HG02943 (cell line): Measurements from ENCODE around the gene CD40LG.

ENCODE experiments used
- ATAC-seq: cut with Tn5 transposase; IDR thresholded peaks from one replicate; pipeline ENCODE4 v1.9.1; 2021; ENCODE audit warnings: mild to moderate bottlenecking, low read depth, moderate library complexity; ENCODE audit not compliant: unreplicated experiment

CD40LG gene

DNA sequence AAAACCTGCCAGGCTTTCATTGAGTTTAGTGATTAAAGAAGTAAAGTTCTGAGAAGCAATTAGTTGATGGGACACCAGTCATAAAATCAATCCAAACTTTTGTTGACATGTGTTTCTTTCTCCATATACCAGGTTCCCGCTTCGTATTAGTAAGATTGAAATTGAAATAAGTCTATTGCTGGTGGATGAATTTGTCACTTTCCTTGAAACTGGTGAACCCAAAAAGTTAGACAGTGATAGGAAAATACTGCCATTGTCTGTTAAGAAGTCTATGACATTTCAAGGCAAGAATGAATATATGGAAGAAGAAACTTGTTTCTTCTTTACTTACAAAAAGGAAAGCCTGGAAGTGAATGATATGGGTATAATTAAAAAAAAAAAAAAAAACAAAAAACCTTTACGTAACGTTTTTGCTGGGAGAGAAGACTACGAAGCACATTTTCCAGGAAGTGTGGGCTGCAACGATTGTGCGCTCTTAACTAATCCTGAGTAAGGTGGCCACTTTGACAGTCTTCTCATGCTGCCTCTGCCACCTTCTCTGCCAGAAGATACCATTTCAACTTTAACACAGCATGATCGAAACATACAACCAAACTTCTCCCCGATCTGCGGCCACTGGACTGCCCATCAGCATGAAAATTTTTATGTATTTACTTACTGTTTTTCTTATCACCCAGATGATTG, at the start of gene CD40LG:
Gene CD40LG (plus strand): TSS at position 482 of the 684 bp plus-strand sequence. CDS start 91 bp downstream, at position 573.
- no peak for ATAC-seq

- ATAC-seq: no peak
These were observed 49.3 kb upstream of the CD40LG start for GRCh38 chrX:136598631-136599030.

GRCh38 chrX:136600059-136600458, 47.9 kb upstream of the CD40LG start:
- no peak for ATAC-seq

- ATAC-seq: no peak
These were observed 40.7 kb upstream of the CD40LG start for GRCh38 chrX:136607236-136607635.

GRCh38 chrX:136608295-136608933, 39.5 kb upstream of the CD40LG start:
- no peak for ATAC-seq

DNA sequence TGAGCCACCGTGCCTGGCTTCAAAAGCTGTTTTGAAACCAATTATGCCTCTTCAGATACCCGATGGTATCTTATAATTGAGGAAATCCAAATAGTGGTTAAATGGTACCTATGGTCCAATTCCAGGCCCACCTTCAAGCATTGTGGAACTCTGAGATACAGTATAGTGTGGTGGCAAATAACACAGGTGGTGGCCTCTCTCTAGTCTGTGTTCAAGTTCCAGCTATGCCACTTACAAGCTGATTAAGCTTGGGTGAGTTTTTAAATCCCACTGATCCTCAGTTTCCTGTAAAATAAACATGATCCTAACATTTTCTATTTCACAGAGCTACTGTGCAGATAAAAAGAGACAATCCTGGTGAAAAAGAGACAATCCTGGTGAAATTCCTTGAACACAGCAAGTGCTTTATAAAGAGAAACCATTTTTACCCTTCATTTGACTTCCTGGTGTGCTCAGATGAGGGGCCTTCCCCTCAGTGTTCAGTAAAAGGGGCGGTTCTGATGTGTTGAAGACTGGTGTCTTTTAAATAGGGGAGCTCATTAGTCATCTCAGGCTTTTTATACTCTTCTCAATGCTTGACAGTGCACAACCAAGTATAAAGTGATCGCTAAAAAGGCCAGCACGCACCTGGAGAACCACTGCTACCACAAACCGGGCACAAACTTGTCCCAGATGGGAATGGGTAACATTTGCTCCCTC, 30.8 kb upstream of the CD40LG start:
- no peak for ATAC-seq

DNA sequence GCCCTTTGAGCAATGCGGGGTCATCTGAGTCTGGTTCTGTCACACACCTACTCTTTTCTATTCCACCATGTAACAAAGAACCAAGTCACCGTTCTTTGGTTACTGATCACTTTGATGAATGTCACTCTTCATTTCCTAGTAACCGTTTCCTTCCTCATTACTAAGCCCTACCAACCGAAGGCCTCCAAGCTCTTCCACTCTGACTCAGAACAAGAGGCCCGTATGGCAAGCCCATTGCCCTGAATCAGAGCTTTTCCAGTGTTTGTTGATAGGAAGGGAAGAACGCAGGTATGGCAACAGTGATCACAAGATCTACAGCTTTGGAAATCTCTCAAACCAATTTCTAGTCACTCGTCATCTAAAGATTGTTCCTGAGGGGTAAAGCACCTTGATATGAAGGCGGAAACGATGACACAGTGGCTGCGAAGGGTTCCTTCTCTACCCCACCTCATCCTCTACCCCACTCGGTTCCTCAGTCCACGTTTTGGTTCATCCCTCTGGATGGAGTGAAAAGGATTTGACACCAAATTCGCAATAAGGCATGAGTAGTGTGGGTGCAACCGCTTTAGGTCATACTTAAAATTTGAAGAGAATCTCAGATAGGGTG, 28.0 kb upstream of the CD40LG start:
- no peak for ATAC-seq

DNA sequence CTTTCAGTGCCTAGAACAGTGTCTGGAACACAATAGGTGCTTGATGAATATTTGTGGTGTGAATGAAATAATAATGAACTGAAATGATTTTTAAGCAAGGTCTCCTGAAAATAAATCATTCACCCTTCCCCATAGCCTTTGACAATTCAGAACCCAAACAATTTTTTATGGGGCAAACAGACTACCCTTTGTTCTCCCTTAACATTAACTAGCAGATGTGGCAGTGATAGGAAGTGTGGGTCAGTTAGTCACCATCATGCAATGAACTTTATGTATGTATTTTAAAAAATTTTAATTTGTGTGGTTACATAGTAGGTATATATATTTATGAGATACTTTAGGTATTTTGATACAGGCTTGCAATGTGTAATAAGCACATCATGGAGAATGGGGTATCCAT, 27.2 kb upstream of the CD40LG start:
- ATAC-seq: no peak

- no peak for ATAC-seq
These were observed 25.4 kb upstream of the CD40LG start for GRCh38 chrX:136622568-136622967.

DNA sequence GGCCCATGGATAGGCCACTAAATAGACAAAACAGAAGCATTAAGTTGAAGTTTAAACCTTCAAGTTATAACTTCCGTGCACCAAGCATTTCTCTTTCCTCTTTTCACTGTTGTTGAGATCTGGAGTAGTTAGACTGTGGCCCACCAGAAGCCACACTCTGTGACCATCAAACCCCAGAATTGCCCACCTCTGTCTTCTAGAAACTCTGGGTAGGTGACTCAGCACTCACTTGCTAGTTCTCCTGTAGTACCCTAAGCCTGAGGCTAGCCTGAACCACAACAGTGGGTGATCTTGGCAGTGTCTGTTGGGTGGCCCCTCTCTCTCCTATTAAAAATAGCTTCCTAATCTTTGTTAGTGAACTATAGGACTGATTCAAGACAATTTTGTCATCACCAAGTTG, 24.6 kb upstream of the CD40LG start:
- ATAC-seq: no peak

DNA sequence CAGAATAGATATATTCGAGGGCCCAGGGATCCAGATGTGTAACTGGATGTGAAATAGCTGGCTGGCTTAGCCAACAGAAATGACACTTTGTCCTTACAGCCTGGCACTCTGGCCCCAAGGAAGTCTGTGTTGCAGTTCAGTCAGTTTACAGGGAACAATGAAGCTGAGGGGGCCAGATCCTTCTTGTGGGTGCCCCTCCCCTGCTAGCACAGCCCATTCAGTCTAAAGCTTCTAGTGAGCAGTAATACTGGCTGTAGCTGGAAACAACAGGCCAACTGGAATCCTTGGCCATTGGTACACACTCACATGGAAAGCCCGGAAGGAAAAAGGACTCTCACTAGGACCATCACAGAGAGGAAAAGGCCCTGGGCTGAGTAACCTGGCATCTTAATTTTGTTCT, 22.7 kb upstream of the CD40LG start:
- ATAC-seq: no peak

- ATAC-seq: no peak
These were observed 21.7 kb upstream of the CD40LG start for GRCh38 chrX:136626237-136626636.

- ATAC-seq: no peak
These were observed 21.1 kb upstream of the CD40LG start for GRCh38 chrX:136626891-136627290.

DNA sequence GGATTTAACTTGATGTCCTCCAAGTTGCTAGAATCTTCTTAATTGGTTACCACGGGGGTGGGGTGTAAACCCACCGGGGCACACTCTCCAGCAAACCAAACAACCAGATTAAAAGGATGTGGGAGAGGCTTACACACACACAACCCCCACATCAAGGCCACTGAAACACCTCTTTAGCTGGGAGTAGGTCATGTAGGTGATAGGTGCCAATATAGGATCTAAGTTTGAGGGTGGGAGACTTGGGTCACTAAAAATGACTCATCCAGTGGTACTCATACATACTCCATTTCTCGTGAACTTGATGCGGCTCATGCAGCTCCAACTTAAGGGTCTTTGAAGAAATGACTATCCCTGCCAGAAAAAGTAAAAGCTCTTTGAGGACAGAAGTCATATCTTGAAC, 20.5 kb upstream of the CD40LG start:
- ATAC-seq: no peak

DNA sequence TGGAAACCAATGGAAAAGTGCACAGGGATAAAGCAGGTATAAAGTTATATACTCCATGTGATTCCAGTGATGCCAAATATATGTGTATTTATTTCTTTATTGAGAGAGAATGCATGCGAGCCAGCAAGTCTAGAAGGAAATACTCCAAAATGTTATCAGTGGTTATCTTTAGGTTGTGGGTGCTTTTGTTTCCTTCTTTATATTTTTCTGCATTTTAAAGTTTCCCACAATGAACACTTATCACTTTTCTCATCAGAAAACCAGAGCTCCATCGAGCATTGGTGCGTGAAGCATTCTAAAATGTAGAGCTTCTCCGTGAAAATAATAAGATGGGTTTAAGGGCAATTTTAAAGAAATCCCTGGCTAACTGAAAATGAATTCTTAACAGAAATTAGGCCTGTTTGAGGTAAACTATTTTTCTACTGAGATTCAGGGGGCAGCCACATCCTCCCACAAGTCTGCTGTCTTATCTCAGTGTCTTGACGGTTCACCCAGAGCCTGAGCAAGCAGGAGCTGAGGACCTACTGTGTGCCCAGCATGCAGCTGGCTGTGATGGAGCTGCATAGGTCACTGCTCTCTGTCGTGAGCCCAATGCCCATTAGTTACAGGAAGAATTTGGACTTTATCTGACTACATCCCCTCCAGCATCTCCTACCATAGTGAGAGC, 18.7 kb upstream of the CD40LG start:
- ATAC-seq: no peak

- no peak for ATAC-seq
These were observed 17.1 kb upstream of the CD40LG start for GRCh38 chrX:136630881-136631280.

- ATAC-seq: peak; percentile 82
These were observed 12.7 kb upstream of the CD40LG start for GRCh38 chrX:136635235-136635634.

GRCh38 chrX:136636121-136636520, 11.8 kb upstream of the CD40LG start:
- ATAC-seq: no peak

DNA sequence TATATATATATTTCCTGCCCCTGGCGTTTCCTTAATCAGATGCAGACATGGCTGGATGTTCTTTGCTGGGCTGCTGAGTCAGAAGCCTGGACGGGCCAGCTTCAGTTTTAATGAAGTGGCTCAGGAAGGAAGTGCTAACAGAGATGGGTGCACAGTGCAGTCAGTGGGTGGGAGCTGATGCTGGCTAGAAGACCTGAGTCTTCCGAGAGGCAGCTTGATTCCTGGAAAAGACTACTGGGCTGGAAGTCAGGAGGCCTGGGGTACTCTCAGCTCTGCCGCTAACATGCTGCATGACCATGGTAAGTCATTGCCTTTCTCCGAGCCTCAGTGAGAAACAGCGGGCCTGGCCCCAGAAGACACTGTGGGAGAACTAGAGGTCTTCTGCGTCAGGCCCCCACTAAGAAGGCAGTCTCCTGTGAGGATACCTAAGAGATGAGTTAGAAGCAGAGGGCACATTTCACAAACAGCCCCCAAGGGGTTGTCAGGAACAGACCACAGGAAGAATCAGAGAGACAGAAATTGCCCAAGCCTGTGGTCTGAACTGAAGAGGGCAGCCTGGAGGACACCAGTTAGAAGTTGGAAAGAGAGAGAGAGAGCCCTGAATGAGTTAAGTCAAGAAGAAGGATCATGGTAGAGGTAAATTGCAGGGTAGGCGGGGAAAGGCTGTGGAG, 8.3 kb upstream of the CD40LG start:
- no peak for ATAC-seq

DNA sequence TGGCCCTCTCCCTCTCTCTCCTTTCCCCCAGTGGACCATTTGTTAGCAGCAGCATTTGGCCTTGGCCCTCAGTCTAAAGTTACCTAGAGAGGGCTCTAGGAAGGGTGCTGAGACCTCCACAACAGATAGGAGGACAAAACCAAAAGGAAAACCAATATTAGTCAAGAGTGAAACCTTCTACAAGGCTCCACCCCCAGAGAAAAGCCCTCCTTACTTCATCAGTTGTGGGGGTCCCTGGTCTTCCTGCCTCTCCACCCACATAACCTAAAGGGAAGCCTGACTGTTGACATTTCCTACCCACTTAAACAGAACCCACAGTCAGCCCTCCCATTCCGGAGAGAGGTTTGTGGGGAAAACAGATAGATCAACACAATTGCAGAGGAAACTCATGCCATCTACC, 4.7 kb upstream of the CD40LG start:
- ATAC-seq: no peak
